Testis (tissue), 2 donors: ENCODE data around the gene GNAI2.

Source experiments
- CTCF ChIP-seq, 3 experiments: fragments of 450-650 bp in 2 of 3; fragments of 200-600 bp in 1 of 3; sonication (generic) in 1 of 3; IDR thresholded peaks; one replicate each; pipeline ENCODE4 v1.5.1; 2016 to 2019; ENCODE audit warnings: antibody characterized with exemption in 3 of 3, mild to moderate bottlenecking in 2 of 3, moderate library complexity in 1 of 3
- POLR2A ChIP-seq: fragments of 450-650 bp; IDR thresholded peaks from one replicate; pipeline ENCODE4 v1.6.1; 2017; ENCODE audit warnings: antibody characterized with exemption, mild to moderate bottlenecking, moderate library complexity

GRCh38 chr3:50196253-50196801, 39.7 kb upstream of the GNAI2 start:
- TF ChIP-seq POLR2A (no peak), CTCF (IDR thresholded peaks at IDR 0.05) (no peak)
